Astrocyte (in vitro differentiated cells and primary cell): ENCODE measurements around the gene MDN1. TPM values are rescaled to one million over a fixed set of nuclear protein-coding genes. Genes with fewer than 3 reads are reported as not detected.
A peak's percentile ranks its signal among the peaks of the same experiment; 100 is the strongest.

Experiments
- DNase-seq: peaks from one replicate; pipeline ENCODE4 v3.0.0-alpha.2; 2010; ENCODE audit warnings: low read depth
- FAIRE-seq: peaks from 2 replicates; lab custom pipeline; 2011; peaks lifted over from hg19 to GRCh38; lab: Jason Lieb, UNC
- H2AFZ ChIP-seq: 2 replicates; pipeline ENCODE4 v1.6.0; 2012; ENCODE audit warnings: low read depth, low read length, inconsistent platforms
- H3K27ac ChIP-seq: 2 replicates; pipeline ENCODE4 v1.5.1; 2011; ENCODE audit warnings: low read depth, low read length, inconsistent platforms
- H3K27me3 ChIP-seq: 2 replicates; pipeline ENCODE4 v1.6.0; 2011; ENCODE audit warnings: low read length, inconsistent platforms; ENCODE audit not compliant: insufficient read depth
- H3K36me3 ChIP-seq: 2 replicates; pipeline ENCODE4 v1.5.1; 2011; ENCODE audit warnings: low read length, inconsistent platforms; ENCODE audit not compliant: insufficient read depth
- H3K4me1 ChIP-seq: 2 replicates; pipeline ENCODE4 v1.5.1; 2011; ENCODE audit warnings: low read length, inconsistent platforms; ENCODE audit not compliant: insufficient read depth
- H3K4me2 ChIP-seq: 2 replicates; pipeline ENCODE4 v1.6.0; 2012; ENCODE audit warnings: low read length, inconsistent platforms
- H3K4me3 ChIP-seq: 2 replicates; pipeline ENCODE4 v1.5.1; 2011; ENCODE audit warnings: low read depth, mild to moderate bottlenecking, low read length, inconsistent platforms; ENCODE audit not compliant: insufficient read depth
- H3K79me2 ChIP-seq: 2 replicates; pipeline ENCODE4 v1.6.0; 2012; ENCODE audit warnings: mild to moderate bottlenecking, low read length, inconsistent platforms; ENCODE audit not compliant: insufficient read depth
- H3K9ac ChIP-seq: 2 replicates; pipeline ENCODE4 v1.6.0; 2012; ENCODE audit warnings: mild to moderate bottlenecking, low read length, inconsistent platforms
- H3K9me3 ChIP-seq: 2 replicates; pipeline ENCODE4 v1.5.1; 2012; ENCODE audit warnings: low read depth, mild to moderate bottlenecking, low read length, inconsistent platforms; ENCODE audit not compliant: insufficient read depth
- H4K20me1 ChIP-seq: 2 replicates; pipeline ENCODE4 v1.6.0; 2012; ENCODE audit warnings: low read length, inconsistent platforms; ENCODE audit not compliant: insufficient read depth
- H3K27ac Mint-ChIP-seq: one replicate; pipeline ENCODE4 v1.8.0; 2021; ENCODE audit warnings: mild to moderate bottlenecking, mixed read lengths; ENCODE audit not compliant: unreplicated experiment
- H3K27me3 Mint-ChIP-seq: one replicate; pipeline ENCODE4 v1.8.0; 2021; ENCODE audit warnings: low read depth, mixed read lengths; ENCODE audit not compliant: unreplicated experiment
- H3K36me3 Mint-ChIP-seq: one replicate; pipeline ENCODE4 v1.8.0; 2021; ENCODE audit warnings: low read depth, mixed read lengths; ENCODE audit not compliant: unreplicated experiment
- H3K4me1 Mint-ChIP-seq: one replicate; pipeline ENCODE4 v1.8.0; 2021; ENCODE audit warnings: low read depth, mixed read lengths; ENCODE audit not compliant: unreplicated experiment
- H3K4me3 Mint-ChIP-seq: one replicate; pipeline ENCODE4 v1.8.0; 2021; ENCODE audit warnings: mild to moderate bottlenecking, moderate library complexity, mixed read lengths; ENCODE audit not compliant: unreplicated experiment
- H3K9me3 Mint-ChIP-seq: one replicate; pipeline ENCODE4 v1.8.0; 2021; ENCODE audit warnings: mild to moderate bottlenecking, mixed read lengths; ENCODE audit not compliant: unreplicated experiment
- CTCF ChIP-seq: IDR thresholded peaks from 2 replicates; pipeline ENCODE4 v1.5.1; 2011; ENCODE audit warnings: low read depth, mild to moderate bottlenecking, inconsistent platforms, low read length, moderate library complexity; ENCODE audit not compliant: insufficient read depth
- EZH2 ChIP-seq: IDR thresholded peaks from 2 replicates; pipeline ENCODE4 v1.6.1; 2012; ENCODE audit warnings: mild to moderate bottlenecking, low read length, inconsistent platforms; ENCODE audit not compliant: insufficient read depth
- total RNA-seq: library from RNA; stranded (reverse); gene quantifications from 2 replicates; pipeline ENCODE4 v1.2.1, GENCODE V29; 2021

Gene MDN1
- total RNA-seq, 1 donor from 2014 or later: 35.7 TPM

- Mint-ChIP-seq H3K27me3 (no peaks in the 10 kb centered on the region), H3K27ac (no peak overlapping the region), H3K9me3 (no peaks in the 10 kb centered on the region), H3K4me3 (no peak overlapping the region), H3K36me3 (peaks cover 16% of the 10 kb centered on the region), H3K4me1 (peaks cover 9% of the 10 kb centered on the region)
- peaks cover 50% of the 10 kb centered on the region for H3K36me3 ChIP-seq
- H3K79me2 ChIP-seq: no peaks in the 10 kb centered on the region
- no peak overlapping the region for H2AFZ ChIP-seq
- H4K20me1 ChIP-seq: no peaks in the 10 kb centered on the region
- TF ChIP-seq EZH2 (no peak), CTCF (no peak)
- H3K4me1 ChIP-seq: peaks cover 11% of the 10 kb centered on the region
- no peak overlapping the region for H3K27ac ChIP-seq
- no peak overlapping the region for H3K4me3 ChIP-seq
- no peak overlapping the region for H3K9ac ChIP-seq
- no peak overlapping the region for H3K4me2 ChIP-seq
- no peaks in the 10 kb centered on the region for H3K9me3 ChIP-seq
- no peak for DNase-seq
- FAIRE-seq: no peak
- H3K27me3 ChIP-seq: no peaks in the 10 kb centered on the region
Observed at GRCh38 chr6:89670935-89671565, 148.5 kb downstream of the MDN1 start.

- no peaks in the 10 kb centered on the region for H3K27me3 Mint-ChIP-seq
- peaks cover 9% of the 10 kb centered on the region for H3K4me1 Mint-ChIP-seq
- H3K36me3 ChIP-seq: peaks cover 47% of the 10 kb centered on the region
- no peak overlapping the region for H3K27ac Mint-ChIP-seq
- no peak overlapping the region for H3K9ac ChIP-seq
- H3K27me3 ChIP-seq: no peaks in the 10 kb centered on the region
- no peak overlapping the region for H3K4me2 ChIP-seq
- no peaks in the 10 kb centered on the region for H3K9me3 Mint-ChIP-seq
- no peaks in the 10 kb centered on the region for H3K79me2 ChIP-seq
- no peak for TF ChIP-seq EZH2
- no peak for TF ChIP-seq CTCF
- H3K27ac ChIP-seq: no peak overlapping the region
- FAIRE-seq (no peak), DNase-seq (peak; percentile 40)
- no peak overlapping the region for H3K4me3 Mint-ChIP-seq
- peaks cover 11% of the 10 kb centered on the region for H3K4me1 ChIP-seq
- no peaks in the 10 kb centered on the region for H3K9me3 ChIP-seq
- H2AFZ ChIP-seq: no peak overlapping the region
- no peaks in the 10 kb centered on the region for H4K20me1 ChIP-seq
- peaks cover 10% of the 10 kb centered on the region for H3K36me3 Mint-ChIP-seq
- no peak overlapping the region for H3K4me3 ChIP-seq
Observed at GRCh38 chr6:89669002-89669401, 150.6 kb downstream of the MDN1 start.

- peaks cover 14% of the 10 kb centered on the region for H3K36me3 Mint-ChIP-seq
- Histone ChIP-seq H3K79me2 (no peaks in the 10 kb centered on the region), H3K4me1 (peaks cover 11% of the 10 kb centered on the region), H3K4me2 (peak overlapping the region; percentile 3), H3K27me3 (no peaks in the 10 kb centered on the region), H3K36me3 (peaks cover 47% of the 10 kb centered on the region), H2AFZ (no peak overlapping the region), H3K4me3 (no peak overlapping the region), H3K27ac (no peak overlapping the region), H3K9ac (no peak overlapping the region), H3K9me3 (no peaks in the 10 kb centered on the region), H4K20me1 (no peaks in the 10 kb centered on the region)
- TF ChIP-seq CTCF: no peak
- no peak for TF ChIP-seq EZH2
- no peak overlapping the region for H3K27ac Mint-ChIP-seq
- DNase-seq: peak; percentile 52
- H3K4me3 Mint-ChIP-seq: no peak overlapping the region
- FAIRE-seq: no peak
- H3K4me1 Mint-ChIP-seq: peaks cover 9% of the 10 kb centered on the region
- H3K9me3 Mint-ChIP-seq: no peaks in the 10 kb centered on the region
- no peaks in the 10 kb centered on the region for H3K27me3 Mint-ChIP-seq
Observed at GRCh38 chr6:89667872-89668556, 151.6 kb downstream of the MDN1 start.
